ENCODE data around the gene PRRC2C.

DNA sequence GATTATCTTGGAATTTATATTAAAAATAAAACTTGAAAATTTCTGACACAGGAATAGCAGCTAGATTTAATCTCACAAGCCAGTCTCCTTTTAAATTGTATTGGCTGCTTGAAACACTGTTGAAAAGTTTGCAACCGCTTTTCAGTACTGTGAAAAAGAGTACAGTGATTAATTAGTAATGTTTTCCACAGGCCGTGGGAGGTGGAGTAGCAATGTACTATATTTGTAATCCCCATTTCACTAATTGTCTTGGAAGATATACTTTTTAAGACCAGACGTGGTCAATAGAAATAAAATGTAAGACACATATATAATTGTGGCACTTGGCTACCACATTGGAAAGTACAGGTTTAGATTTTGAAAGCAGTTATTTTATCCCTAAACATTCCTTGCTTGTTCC is 95.9 kb downstream of the PRRC2C start:
- TF ChIP-seq, protein P1, sequence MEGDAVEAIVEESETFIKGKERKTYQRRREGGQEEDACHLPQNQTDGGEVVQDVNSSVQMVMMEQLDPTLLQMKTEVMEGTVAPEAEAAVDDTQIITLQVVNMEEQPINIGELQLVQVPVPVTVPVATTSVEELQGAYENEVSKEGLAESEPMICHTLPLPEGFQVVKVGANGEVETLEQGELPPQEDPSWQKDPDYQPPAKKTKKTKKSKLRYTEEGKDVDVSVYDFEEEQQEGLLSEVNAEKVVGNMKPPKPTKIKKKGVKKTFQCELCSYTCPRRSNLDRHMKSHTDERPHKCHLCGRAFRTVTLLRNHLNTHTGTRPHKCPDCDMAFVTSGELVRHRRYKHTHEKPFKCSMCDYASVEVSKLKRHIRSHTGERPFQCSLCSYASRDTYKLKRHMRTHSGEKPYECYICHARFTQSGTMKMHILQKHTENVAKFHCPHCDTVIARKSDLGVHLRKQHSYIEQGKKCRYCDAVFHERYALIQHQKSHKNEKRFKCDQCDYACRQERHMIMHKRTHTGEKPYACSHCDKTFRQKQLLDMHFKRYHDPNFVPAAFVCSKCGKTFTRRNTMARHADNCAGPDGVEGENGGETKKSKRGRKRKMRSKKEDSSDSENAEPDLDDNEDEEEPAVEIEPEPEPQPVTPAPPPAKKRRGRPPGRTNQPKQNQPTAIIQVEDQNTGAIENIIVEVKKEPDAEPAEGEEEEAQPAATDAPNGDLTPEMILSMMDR (IDR thresholded peaks at IDR 0.05; ENCODE audit: low read length), result no peak
- TF ChIP-seq EZH2 (optimal IDR thresholded peaks at IDR 0.05; ENCODE audit: low read depth, low read length), result no peak

Measured in MM.1S (cell line).